Caki2 (cell line): ENCODE measurements around the gene TAPT1. TPM values are rescaled to one million over a fixed set of nuclear protein-coding genes. Genes with fewer than 3 reads are reported as not detected.
"Not testable (repeated sequence)": the region's sequence is repeated elsewhere in the genome, so short reads cannot be mapped to it uniquely, and the experiment has no call there.

Source experiments
- DNase-seq: peaks from one replicate; pipeline ENCODE4 v3.0.0-alpha.2; 2015; ENCODE audit warnings: low read depth
- in situ Hi-C: cut with HindIII; loops from 2 replicates; pipeline ENCODE4 v1.10.0; 2016; ENCODE audit warnings: low sequenced_read_pairs, low pct_unique_long_range_greater_than_20kb, mixed read lengths
- total RNA-seq: library from RNA; depleted of rRNA; stranded (reverse); fragments of >200 nt; shearing (Covaris generic); gene quantifications from 2 replicates; pipeline ENCODE4 v1.2.3, GENCODE V29; 2014; ENCODE audit warnings: low replicate concordance; rRNA removed

TAPT1 gene
- 8.2 and 14.7 TPM in 2 replicates for total RNA-seq

GRCh38 chr4:16225863-16226815, at the start of gene TAPT1:
Gene TAPT1 (minus strand): TSS chr4:16226471. CDS start chr4:16226457, 14 bp downstream.
- peak; percentile 23 for DNase-seq
- in situ Hi-C loops = no loop called here

DNA sequence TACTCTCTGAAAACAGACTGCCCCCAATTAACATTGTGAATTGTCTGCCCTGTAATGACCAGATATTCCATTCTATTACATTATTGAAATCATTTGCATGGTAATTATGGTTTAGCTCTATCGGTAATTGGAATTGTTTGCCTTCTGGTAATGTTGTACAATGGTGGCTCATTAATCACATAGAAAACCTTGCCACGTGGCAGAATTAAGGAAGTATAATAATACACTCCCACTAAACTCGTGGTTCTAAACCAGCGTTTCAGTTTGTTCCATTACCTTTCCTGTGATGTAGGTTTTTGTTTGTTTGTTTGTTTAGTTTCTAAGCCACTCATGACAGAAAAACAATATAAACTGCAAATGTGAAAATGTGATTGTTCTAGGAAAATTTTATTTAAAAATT, 45.1 kb upstream of the TAPT1 start:
- DNase-seq = no peak
- in situ Hi-C loops = no loop called here

- in situ Hi-C loops = no loop called here
- no peak for DNase-seq
Measured at GRCh38 chr4:16270454-16271328, 44.4 kb upstream of the TAPT1 start.

- DNase-seq, in situ Hi-C loops: not testable (repeated sequence)
Measured at GRCh38 chr4:16269742-16270453, 43.6 kb upstream of the TAPT1 start.

GRCh38 chr4:16269240-16269639, 43.0 kb upstream of the TAPT1 start:
- in situ Hi-C loops = no loop called here
- no peak for DNase-seq

DNA sequence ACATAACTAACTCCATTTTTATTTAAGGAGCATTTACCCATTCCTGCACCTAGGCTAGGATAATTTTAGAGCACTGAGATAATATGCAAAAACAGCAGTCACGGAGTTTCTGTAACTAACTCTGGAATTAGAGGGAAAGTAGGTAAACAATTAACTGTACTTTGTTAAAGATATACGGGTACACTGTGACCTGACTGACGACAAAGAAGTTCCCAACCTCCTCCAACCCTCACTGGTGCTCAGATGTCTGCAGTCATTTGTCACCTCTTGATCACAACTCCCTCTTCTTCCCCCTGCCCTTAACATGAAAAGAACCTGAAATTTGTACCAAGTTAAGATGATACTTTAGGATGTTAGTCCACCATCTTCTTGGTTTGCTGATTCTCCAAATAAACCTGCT, 42.0 kb upstream of the TAPT1 start:
- in situ Hi-C loops = no loop called here
- DNase-seq = no peak

DNA sequence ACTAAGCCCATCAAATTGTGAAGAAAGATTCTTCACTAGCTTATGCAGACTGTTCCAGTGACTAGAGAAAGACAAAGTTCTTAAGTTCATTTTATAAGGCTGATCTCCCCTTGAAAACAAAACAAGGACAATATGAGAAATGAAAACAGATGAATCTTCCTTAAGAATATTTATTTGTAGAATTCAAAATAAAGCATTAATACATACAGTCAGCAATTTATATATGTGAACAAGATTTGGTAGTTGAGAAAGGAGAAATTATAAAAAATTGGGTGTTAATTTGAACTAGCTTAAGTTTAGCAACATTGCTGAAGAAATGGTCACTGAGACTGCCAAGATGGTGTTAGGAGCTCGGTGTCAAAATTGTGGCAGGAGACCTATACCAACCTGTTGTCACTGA, 41.4 kb upstream of the TAPT1 start:
- in situ Hi-C loops = no loop called here
- DNase-seq = no peak

- in situ Hi-C loops = no loop called here
- DNase-seq = no peak
Measured at GRCh38 chr4:16265820-16266219, 39.5 kb upstream of the TAPT1 start.

DNA sequence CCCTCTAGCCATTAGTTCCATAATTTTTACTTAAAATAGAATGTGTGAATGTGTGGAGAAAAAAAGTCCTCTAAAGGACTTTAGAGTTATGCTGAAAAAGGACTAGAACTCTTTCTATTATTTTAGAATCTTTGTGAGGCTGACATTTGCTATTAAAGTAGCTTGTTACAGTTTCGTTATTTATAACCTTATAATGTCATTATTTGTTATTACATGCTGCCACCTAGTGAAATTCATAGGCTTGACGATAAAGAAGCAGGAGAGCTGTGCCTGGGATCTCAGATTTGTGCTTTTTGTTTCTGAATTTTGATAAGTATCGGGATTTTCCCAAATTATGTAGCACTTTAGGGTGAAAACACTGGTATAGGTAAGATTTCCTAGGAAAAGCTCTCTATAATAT, 38.5 kb upstream of the TAPT1 start:
- peak; percentile 30 for DNase-seq
- in situ Hi-C loops = no loop called here

GRCh38 chr4:16263056-16263455, 36.8 kb upstream of the TAPT1 start:
- no peak for DNase-seq
- in situ Hi-C loops = no loop called here

- in situ Hi-C loops = no loop called here
Measured at GRCh38 chr4:16262188-16262587, 35.9 kb upstream of the TAPT1 start.

GRCh38 chr4:16261313-16261878, 35.1 kb upstream of the TAPT1 start:
- in situ Hi-C loops = no loop called here

More at GRCh38 chr4:16262188-16262587, 35.9 kb upstream of the TAPT1 start:
- DNase-seq = no peak

DNA sequence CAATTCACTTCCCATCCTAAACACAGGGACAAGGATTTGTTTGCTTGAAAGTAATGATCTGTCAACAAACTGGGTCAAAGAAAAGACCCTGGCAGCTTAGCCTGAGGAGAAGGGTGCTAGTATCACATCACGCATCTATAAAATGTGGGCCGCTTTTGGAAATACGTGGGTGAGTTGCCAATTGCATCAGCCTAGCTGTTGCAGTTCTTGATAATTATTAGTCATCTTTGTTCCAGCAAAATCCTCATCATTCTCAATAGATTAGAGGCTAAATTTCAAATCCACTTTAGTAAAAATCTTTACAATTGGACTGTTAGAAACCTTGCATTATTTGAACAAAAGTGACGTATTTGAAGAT, 33.6 kb upstream of the TAPT1 start:
- DNase-seq = no peak
- in situ Hi-C loops = no loop called here

More at GRCh38 chr4:16261313-16261878, 35.1 kb upstream of the TAPT1 start:
- DNase-seq = no peak

- in situ Hi-C loops = no loop called here
Measured at GRCh38 chr4:16259241-16259888, 33.1 kb upstream of the TAPT1 start.

DNA sequence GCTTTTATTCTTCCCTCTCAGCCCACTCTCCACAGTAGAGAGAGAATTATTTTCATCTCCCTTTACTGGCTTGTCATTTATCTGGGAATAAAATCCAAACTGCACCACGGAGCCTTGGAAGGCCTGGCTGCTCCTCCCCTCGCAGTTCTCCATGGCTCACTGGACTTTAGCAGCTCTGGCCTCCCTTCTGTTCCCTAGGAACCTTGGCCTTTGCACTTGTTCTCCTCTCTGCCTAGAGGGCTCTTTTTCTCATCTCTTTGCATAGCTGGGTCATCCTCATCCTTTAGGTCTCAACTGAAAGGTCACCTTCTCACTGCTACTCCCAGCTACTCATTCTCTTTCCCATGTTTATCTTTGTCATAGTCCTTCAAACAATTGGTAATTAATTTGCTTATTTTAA, 31.3 kb upstream of the TAPT1 start:
- no peak for DNase-seq
- in situ Hi-C loops = no loop called here

More at GRCh38 chr4:16259241-16259888, 33.1 kb upstream of the TAPT1 start:
- DNase-seq = no peak

GRCh38 chr4:16256343-16256742, 30.1 kb upstream of the TAPT1 start:
- in situ Hi-C loops = no loop called here
- no peak for DNase-seq

DNA sequence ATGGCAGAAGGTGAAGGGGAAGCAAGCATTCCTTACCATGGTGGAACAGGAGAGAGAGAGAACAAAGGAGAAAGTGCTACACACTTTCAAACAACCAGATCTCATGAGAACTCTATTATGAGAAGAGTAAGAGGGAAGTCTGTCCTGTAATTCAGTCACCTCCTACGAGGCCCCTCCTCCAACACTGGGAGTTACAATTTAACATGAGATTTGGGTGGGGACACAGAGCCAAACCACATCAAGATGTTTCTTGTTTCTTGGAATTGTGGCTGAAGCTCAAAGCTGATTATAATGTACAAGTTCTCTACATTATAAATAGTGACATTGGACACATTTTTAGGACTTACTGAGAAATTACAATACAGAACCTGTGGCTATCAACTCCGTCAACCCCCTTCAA, 29.5 kb upstream of the TAPT1 start:
- DNase-seq = no peak
- in situ Hi-C loops = no loop called here
